Liver (tissue), 9 donors: ENCODE data around the gene LILRA1. TPM values are rescaled to one million over a fixed set of nuclear protein-coding genes. Genes with fewer than 3 reads are reported as not detected.
"Not testable (repeated sequence)": the region's sequence is repeated elsewhere in the genome, so short reads cannot be mapped to it uniquely, and the experiment has no call there.

Source experiments
- DNase-seq: peaks from one replicate; pipeline ENCODE4 v3.0.0-alpha.2; 2017; ENCODE audit warnings: low spot score
- H3K27ac ChIP-seq, 2 donors: one replicate each; pipeline ENCODE4 v1.7.0; 2013; ENCODE audit warnings: inconsistent platforms in 2 of 2, low read length in 2 of 2, control low read depth in 1 of 2, low read depth in 1 of 2, mild to moderate bottlenecking in 1 of 2
- H3K27me3 ChIP-seq, 4 donors: one replicate each; pipeline versions ENCODE4 v1.6.1 to v1.7.0; 2013; ENCODE audit warnings: low read length in 3 of 4, inconsistent platforms in 1 of 4, mild to moderate bottlenecking in 1 of 4, moderate library complexity in 1 of 4; ENCODE audit not compliant: control insufficient read depth in 4 of 4, insufficient read depth in 4 of 4
- H3K36me3 ChIP-seq, 4 donors: one replicate each; pipeline versions ENCODE4 v1.6.1 to v1.7.0; 2013; ENCODE audit warnings: low read length in 3 of 4, mild to moderate bottlenecking in 3 of 4, low read depth in 1 of 4, moderate library complexity in 1 of 4; ENCODE audit not compliant: control insufficient read depth in 4 of 4, insufficient read depth in 3 of 4
- H3K4me1 ChIP-seq, 4 donors: one replicate each; pipeline versions ENCODE4 v1.6.1 to v1.7.0; 2013; ENCODE audit warnings: low read length in 3 of 4, mild to moderate bottlenecking in 3 of 4, moderate library complexity in 1 of 4; ENCODE audit not compliant: control insufficient read depth in 4 of 4, insufficient read depth in 4 of 4
- H3K4me3 ChIP-seq, 3 donors: one replicate each; pipeline versions ENCODE4 v1.6.1 to v1.7.0; 2013; ENCODE audit warnings: low read length in 3 of 3, control low read depth in 1 of 3, low read depth in 1 of 3, mild to moderate bottlenecking in 1 of 3
- H3K9ac ChIP-seq, 2 donors: one replicate each; pipeline ENCODE4 v1.7.0; 2013; ENCODE audit warnings: low read length in 2 of 2, mild to moderate bottlenecking in 2 of 2, moderate library complexity in 2 of 2, control low read depth in 1 of 2, low read depth in 1 of 2
- H3K9me3 ChIP-seq, 4 donors: one replicate each; pipeline versions ENCODE4 v1.6.1 to v1.7.0; 2013; ENCODE audit warnings: low read length in 3 of 4; ENCODE audit not compliant: control insufficient read depth in 4 of 4
- FOXA1 ChIP-seq: IDR thresholded peaks from 2 replicates; pipeline ENCODE4 v1.6.1; 2016; ENCODE audit warnings: antibody characterized with exemption
- GABPA ChIP-seq, 2 donors: IDR thresholded peaks in 1 of 2; conservative IDR thresholded peaks in 1 of 2; 2 replicates each; pipeline ENCODE4 v1.6.1; 2016; ENCODE audit warnings: antibody characterized with exemption in 2 of 2, mild to moderate bottlenecking in 1 of 2, moderate library complexity in 1 of 2
- HNF4A ChIP-seq, 2 donors: conservative IDR thresholded peaks; 2 replicates each; pipeline ENCODE4 v1.6.1; 2016; ENCODE audit warnings: antibody characterized with exemption in 2 of 2, mild to moderate bottlenecking in 2 of 2
- JUND ChIP-seq, 2 donors: IDR thresholded peaks; 2 replicates each; pipeline ENCODE4 v1.6.1; 2016; ENCODE audit warnings: antibody characterized with exemption in 2 of 2
- NR2F2 ChIP-seq: IDR thresholded peaks from 2 replicates; pipeline ENCODE4 v1.6.1; 2016; ENCODE audit warnings: antibody characterized with exemption
- RXRA ChIP-seq, 2 donors: IDR thresholded peaks; 2 replicates each; pipeline ENCODE4 v1.6.1; 2017 to 2018; ENCODE audit warnings: antibody characterized with exemption in 2 of 2, mild to moderate bottlenecking in 1 of 2
- TAF1 ChIP-seq: conservative IDR thresholded peaks from 2 replicates; pipeline ENCODE4 v1.6.1; 2016; ENCODE audit warnings: antibody characterized with exemption, mild to moderate bottlenecking
- WGBS: extraction: QIAGEN DNeasy Blood & Tissue Kit; methylation state at CpG from one replicate; pipeline ENCODE4 v1.1.7; 2013; 5-methylcytosine and 5-hydroxymethylcytosine counted together
- polyA plus RNA-seq, 2 donors: library from polyadenylated mRNA; stranded (reverse) in 1 of 2; unstranded in 1 of 2; fragments of 200-250 nt in 1 of 2; fragments of >200 nt in 1 of 2; fragmentation: Nextera tagmentation in 1 of 2; extraction: Ambion mirVana in 1 of 2; gene quantifications; one replicate each; pipeline versions ENCODE4 v1.2.1 to v1.2.3, GENCODE V29; 2013 to 2015
- total RNA-seq, 2 donors: library from RNA; depleted of rRNA; stranded (reverse); fragments of >200 nt; gene quantifications; one replicate each; pipeline ENCODE4 v1.2.3, GENCODE V29; 2014
- TF ChIP-seq, protein P1 (sequence below): IDR thresholded peaks from 2 replicates; pipeline ENCODE4 v1.6.1; 2016; ENCODE audit warnings: antibody characterized with exemption
- TF ChIP-seq, protein P2 (sequence below): IDR thresholded peaks from 2 replicates; pipeline ENCODE4 v1.6.1; 2016; ENCODE audit warnings: antibody characterized with exemption, mild to moderate bottlenecking
- TF ChIP-seq, protein P3 (sequence below): IDR thresholded peaks from 2 replicates; pipeline ENCODE4 v1.6.1; 2016; ENCODE audit warnings: antibody characterized with exemption
- donor health status: healthy.
- donor health status: healthy.
- donor health status: healthy.
- donor health status: healthy.
- donor health status: healthy.

LILRA1 gene
- total and polyA plus RNA-seq, 4 donors, result 0.43 to 2.1 (median 1.2) TPM

DNA sequence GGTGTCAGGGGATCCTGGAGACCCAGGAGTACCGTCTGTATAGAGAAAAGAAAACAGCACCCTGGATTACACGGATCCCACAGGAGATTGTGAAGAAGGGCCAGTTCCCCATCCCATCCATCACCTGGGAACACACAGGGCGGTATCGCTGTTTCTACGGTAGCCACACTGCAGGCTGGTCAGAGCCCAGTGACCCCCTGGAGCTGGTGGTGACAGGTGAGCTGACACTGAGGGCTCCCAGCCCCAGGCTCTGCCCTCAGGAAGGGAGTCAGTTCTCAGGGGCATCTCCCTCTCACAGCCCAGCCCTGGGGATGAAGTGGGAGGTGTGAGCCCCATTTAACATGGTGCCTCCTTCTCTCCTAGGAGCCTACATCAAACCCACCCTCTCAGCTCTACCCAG is 1.3 kb downstream of the LILRA1 start:
- 85% methylated on average over 5 of the region's 5 CpGs for WGBS
- no peaks in the 10 kb centered on the region for H3K36me3 ChIP-seq
- no peak overlapping the region for H3K4me3 ChIP-seq
- H3K4me1 ChIP-seq, result peaks cover 0 to 3% (median 0%) of the 10 kb centered on the region in 4 donors
- TF ChIP-seq HNF4A (conservative IDR thresholded peaks at IDR 0.05) (no peak), GABPA (IDR thresholded peaks at IDR 0.05 in 1 of 2, conservative IDR thresholded peaks at IDR 0.05 in 1 of 2) (no peak), JUND (IDR thresholded peaks at IDR 0.05) (no peak), TAF1 (no peak)
- TF ChIP-seq, protein P1, sequence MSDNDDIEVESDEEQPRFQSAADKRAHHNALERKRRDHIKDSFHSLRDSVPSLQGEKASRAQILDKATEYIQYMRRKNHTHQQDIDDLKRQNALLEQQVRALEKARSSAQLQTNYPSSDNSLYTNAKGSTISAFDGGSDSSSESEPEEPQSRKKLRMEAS, result no peak
- TF ChIP-seq, protein P2, sequence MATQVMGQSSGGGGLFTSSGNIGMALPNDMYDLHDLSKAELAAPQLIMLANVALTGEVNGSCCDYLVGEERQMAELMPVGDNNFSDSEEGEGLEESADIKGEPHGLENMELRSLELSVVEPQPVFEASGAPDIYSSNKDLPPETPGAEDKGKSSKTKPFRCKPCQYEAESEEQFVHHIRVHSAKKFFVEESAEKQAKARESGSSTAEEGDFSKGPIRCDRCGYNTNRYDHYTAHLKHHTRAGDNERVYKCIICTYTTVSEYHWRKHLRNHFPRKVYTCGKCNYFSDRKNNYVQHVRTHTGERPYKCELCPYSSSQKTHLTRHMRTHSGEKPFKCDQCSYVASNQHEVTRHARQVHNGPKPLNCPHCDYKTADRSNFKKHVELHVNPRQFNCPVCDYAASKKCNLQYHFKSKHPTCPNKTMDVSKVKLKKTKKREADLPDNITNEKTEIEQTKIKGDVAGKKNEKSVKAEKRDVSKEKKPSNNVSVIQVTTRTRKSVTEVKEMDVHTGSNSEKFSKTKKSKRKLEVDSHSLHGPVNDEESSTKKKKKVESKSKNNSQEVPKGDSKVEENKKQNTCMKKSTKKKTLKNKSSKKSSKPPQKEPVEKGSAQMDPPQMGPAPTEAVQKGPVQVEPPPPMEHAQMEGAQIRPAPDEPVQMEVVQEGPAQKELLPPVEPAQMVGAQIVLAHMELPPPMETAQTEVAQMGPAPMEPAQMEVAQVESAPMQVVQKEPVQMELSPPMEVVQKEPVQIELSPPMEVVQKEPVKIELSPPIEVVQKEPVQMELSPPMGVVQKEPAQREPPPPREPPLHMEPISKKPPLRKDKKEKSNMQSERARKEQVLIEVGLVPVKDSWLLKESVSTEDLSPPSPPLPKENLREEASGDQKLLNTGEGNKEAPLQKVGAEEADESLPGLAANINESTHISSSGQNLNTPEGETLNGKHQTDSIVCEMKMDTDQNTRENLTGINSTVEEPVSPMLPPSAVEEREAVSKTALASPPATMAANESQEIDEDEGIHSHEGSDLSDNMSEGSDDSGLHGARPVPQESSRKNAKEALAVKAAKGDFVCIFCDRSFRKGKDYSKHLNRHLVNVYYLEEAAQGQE, result no peak
- H3K27me3 ChIP-seq, result no peaks in the 10 kb centered on the region
- no peak overlapping the region for H3K9ac ChIP-seq
- H3K9me3 ChIP-seq, result peaks cover 0 to 2% (median under 1%) of the 10 kb centered on the region in 4 donors
- no peak for DNase-seq
- H3K27ac ChIP-seq, result no peak overlapping the region

- WGBS, result 81% methylated on average over 26 of the region's 26 CpGs
- H3K4me3 ChIP-seq, H3K4me1 ChIP-seq, H3K27ac ChIP-seq, DNase-seq, H3K9ac ChIP-seq, H3K27me3 ChIP-seq, H3K9me3 ChIP-seq, H3K36me3 ChIP-seq: not testable (repeated sequence)
Observed at GRCh38 chr19:54595680-54596436, 2.4 kb downstream of the LILRA1 start.

DNA sequence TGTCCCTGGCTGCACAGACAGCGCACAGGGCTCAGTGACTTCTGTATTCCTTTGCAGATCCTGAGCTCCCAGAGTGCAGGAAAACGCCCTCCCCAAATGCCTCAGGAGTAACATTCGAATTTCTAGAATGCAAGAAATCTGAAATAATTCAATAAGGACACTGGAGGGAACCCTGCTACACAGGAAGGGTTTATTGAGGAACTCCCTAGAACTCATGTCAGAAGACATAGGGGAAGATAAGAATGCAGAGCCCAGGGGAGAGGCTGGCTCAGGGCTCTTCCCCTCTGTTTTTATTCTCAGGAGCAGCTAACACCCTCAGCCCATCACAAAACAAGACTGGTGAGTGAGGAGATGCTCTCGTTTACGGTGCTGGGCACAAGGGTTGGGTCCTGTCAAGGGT is 6.8 kb downstream of the LILRA1 start:
- Histone ChIP-seq H3K36me3 (no peaks in the 10 kb centered on the region), H3K4me1 (no peaks in the 10 kb centered on the region), H3K9ac (no peak overlapping the region), H3K27me3 (peaks cover 0 to 5% (median 0%) of the 10 kb centered on the region in 4 donors), H3K4me3 (no peak overlapping the region), H3K9me3 (no peaks in the 10 kb centered on the region), H3K27ac (no peak overlapping the region)
- 58% methylated on average over 5 of the region's 5 CpGs for WGBS
- no peak for DNase-seq
- no peak for TF ChIP-seq RXRA (IDR thresholded peaks at IDR 0.05)
- no peak for TF ChIP-seq HNF4A (conservative IDR thresholded peaks at IDR 0.05)
- TF ChIP-seq, protein P1, result no peak
- TF ChIP-seq TAF1, result no peak
- no peak for TF ChIP-seq JUND (IDR thresholded peaks at IDR 0.05)
- no peak for TF ChIP-seq NR2F2
- TF ChIP-seq FOXA1, result no peak
- TF ChIP-seq, protein P3, sequence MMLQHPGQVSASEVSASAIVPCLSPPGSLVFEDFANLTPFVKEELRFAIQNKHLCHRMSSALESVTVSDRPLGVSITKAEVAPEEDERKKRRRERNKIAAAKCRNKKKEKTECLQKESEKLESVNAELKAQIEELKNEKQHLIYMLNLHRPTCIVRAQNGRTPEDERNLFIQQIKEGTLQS, result no peak
- TF ChIP-seq, protein P2, result no peak
